Natural killer cell (primary cell): ENCODE data around the gene TUB. TPM values are rescaled to one million over a fixed set of nuclear protein-coding genes. Genes with fewer than 3 reads are reported as not detected.

Source experiments
- ATAC-seq, 3 donors: fragments of 150-1000 bp in 2 of 3; fragments of 200-7000 bp in 1 of 3; cut with Tn5 transposase; 1 replicate in 1 of 3; 2 replicates in 2 of 3; pipeline ENCODE4 v1.10.0; 2021; ENCODE audit warnings: mild to moderate bottlenecking in 2 of 3, moderate library complexity in 2 of 3
- DNase-seq, 2 donors: peaks; one replicate each; pipeline versions ENCODE4 v3.0.0 to v3.0.0-alpha.2; 2013 to 2021; ENCODE audit warnings: mixed read lengths in 1 of 2
- H3K27ac ChIP-seq: one replicate; pipeline ENCODE4 v1.5.1; 2013; ENCODE audit warnings: mild to moderate bottlenecking, low read length
- H3K27me3 ChIP-seq: one replicate; pipeline ENCODE4 v1.6.1; 2013; ENCODE audit warnings: low read length; ENCODE audit not compliant: control insufficient read depth, insufficient read depth
- H3K36me3 ChIP-seq: one replicate; pipeline ENCODE4 v1.6.1; 2013; ENCODE audit warnings: low read length; ENCODE audit not compliant: control insufficient read depth, insufficient read depth
- H3K4me1 ChIP-seq: one replicate; pipeline ENCODE4 v1.6.1; 2013; ENCODE audit warnings: low read length; ENCODE audit not compliant: control insufficient read depth, insufficient read depth
- H3K4me3 ChIP-seq: one replicate; pipeline ENCODE4 v1.5.1; 2013; ENCODE audit warnings: low read length
- H3K9me3 ChIP-seq: one replicate; pipeline ENCODE4 v1.6.1; 2013; ENCODE audit warnings: low read length; ENCODE audit not compliant: control insufficient read depth, insufficient read depth
- H3K27ac Mint-ChIP-seq, 2 donors: one replicate each; pipeline ENCODE4 v1.8.0; 2022; ENCODE audit warnings: mild to moderate bottlenecking in 2 of 2, mixed read lengths in 2 of 2, moderate library complexity in 1 of 2
- H3K27me3 Mint-ChIP-seq, 2 donors: one replicate each; pipeline ENCODE4 v1.8.0; 2022; ENCODE audit warnings: low read depth in 2 of 2, mixed read lengths in 2 of 2
- H3K36me3 Mint-ChIP-seq: one replicate; pipeline ENCODE4 v1.8.0; 2022; ENCODE audit warnings: mixed read lengths
- H3K4me1 Mint-ChIP-seq, 2 donors: one replicate each; pipeline ENCODE4 v1.8.0; 2022; ENCODE audit warnings: mixed read lengths in 2 of 2
- H3K4me3 Mint-ChIP-seq: one replicate; pipeline ENCODE4 v1.8.0; 2022; ENCODE audit warnings: mild to moderate bottlenecking, moderate library complexity, mixed read lengths
- H3K9me3 Mint-ChIP-seq, 2 donors: one replicate each; pipeline ENCODE4 v1.8.0; 2022; ENCODE audit warnings: mixed read lengths in 2 of 2
- CTCF ChIP-seq: fragments of 200-600 bp; IDR thresholded peaks from one replicate; pipeline ENCODE4 v1.8.0; 2022; ENCODE audit warnings: antibody characterized with exemption
- WGBS: methylation state at CpG from one replicate; pipeline ENCODE4 v1.1.7; 2013; ENCODE audit warnings: missing lambda C conversion rate; ENCODE audit not compliant: insufficient coverage; 5-methylcytosine and 5-hydroxymethylcytosine counted together
- intact Hi-C: fragments of 100-400 bp; cut with micrococcal nuclease; formaldehyde crosslinking; loops from one replicate; pipeline ENCODE4 v1.14.2; 2022
- total RNA-seq, 4 donors: library from RNA; stranded (reverse); fragments of 120-200 nt in 1 of 4; gene quantifications; one replicate each; pipeline versions ENCODE4 v1.2.3 to v1.2.4, GENCODE V29; 2013 to 2022

TUB gene
- total RNA-seq, 3 donors from 2014 or later (not counting 1 experiment from before 2014, with no cell fraction given), result not detected

- peaks cover 3% of the 10 kb centered on the region for H3K27me3 ChIP-seq
- intact Hi-C loops, result no loop called here
- TF ChIP-seq CTCF, result no peak
- Mint-ChIP-seq H3K27ac (no peak overlapping the region), H3K36me3 (no peaks in the 10 kb centered on the region), H3K27me3 (peaks cover 17 to 34% of the 10 kb centered on the region in 2 donors), H3K4me3 (no peak overlapping the region), H3K9me3 (no peaks in the 10 kb centered on the region), H3K4me1 (no peaks in the 10 kb centered on the region)
- DNase-seq (no peak), ATAC-seq (no peak)
- H3K4me3 ChIP-seq, result no peak overlapping the region
- no peaks in the 10 kb centered on the region for H3K9me3 ChIP-seq
- no peak overlapping the region for H3K27ac ChIP-seq
- H3K36me3 ChIP-seq, result no peaks in the 10 kb centered on the region
- WGBS, result 84% methylated on average over 3 of the region's 3 CpGs
- H3K4me1 ChIP-seq, result no peaks in the 10 kb centered on the region
Observed at GRCh38 chr11:8049084-8049483, 31.9 kb upstream of the TUB start.

GRCh38 chr11:8055091-8055835, 25.7 kb upstream of the TUB start:
- Mint-ChIP-seq H3K27me3 (peaks cover 6 to 17% of the 10 kb centered on the region in 2 donors), H3K9me3 (no peaks in the 10 kb centered on the region), H3K27ac (no peak overlapping the region), H3K4me1 (no peaks in the 10 kb centered on the region), H3K36me3 (no peaks in the 10 kb centered on the region), H3K4me3 (no peak overlapping the region)
- Histone ChIP-seq H3K27me3 (no peaks in the 10 kb centered on the region), H3K4me3 (no peak overlapping the region), H3K4me1 (no peaks in the 10 kb centered on the region), H3K9me3 (no peaks in the 10 kb centered on the region), H3K36me3 (no peaks in the 10 kb centered on the region), H3K27ac (no peak overlapping the region)
- 81% methylated on average over 7 of the region's 7 CpGs for WGBS
- DNase-seq, result no peak
- ATAC-seq, result peak in 1 of 3 donors; percentile 25
- intact Hi-C loops, result no loop called here
- no peak for TF ChIP-seq CTCF

- Histone ChIP-seq H3K9me3 (no peaks in the 10 kb centered on the region), H3K4me1 (no peaks in the 10 kb centered on the region), H3K4me3 (no peak overlapping the region), H3K27ac (no peak overlapping the region), H3K36me3 (no peaks in the 10 kb centered on the region), H3K27me3 (no peaks in the 10 kb centered on the region)
- no peaks in the 10 kb centered on the region for H3K36me3 Mint-ChIP-seq
- intact Hi-C loops, result no loop called here
- DNase-seq (no peak), ATAC-seq (no peak)
- 77% methylated on average over 10 of the region's 10 CpGs for WGBS
- no peak overlapping the region for H3K27ac Mint-ChIP-seq
- no peak for TF ChIP-seq CTCF
- H3K27me3 Mint-ChIP-seq, result peaks cover 6 to 10% of the 10 kb centered on the region in 2 donors
- H3K4me3 Mint-ChIP-seq, result no peak overlapping the region
- no peaks in the 10 kb centered on the region for H3K4me1 Mint-ChIP-seq
- no peaks in the 10 kb centered on the region for H3K9me3 Mint-ChIP-seq
Observed at GRCh38 chr11:8055836-8056526, 25.0 kb upstream of the TUB start.
